Gastroesophageal sphincter (tissue), 3 donors: Measurements from ENCODE around the gene CYP8B1.
A peak's percentile ranks its signal among the peaks of the same experiment; 100 is the strongest.

Source experiments
- CTCF ChIP-seq, 4 experiments: fragments of 200-600 bp in 2 of 4; fragments of 450-650 bp in 2 of 4; sonication (generic) in 1 of 4; IDR thresholded peaks; one replicate each; pipeline ENCODE4 v1.5.1; 2017 to 2019; ENCODE audit warnings: antibody characterized with exemption in 4 of 4, mild to moderate bottlenecking in 2 of 4, moderate library complexity in 2 of 4
- POLR2A ChIP-seq, 2 donors: fragments of 450-650 bp; IDR thresholded peaks; one replicate each; pipeline ENCODE4 v1.6.1; 2017; ENCODE audit warnings: antibody characterized with exemption in 2 of 2, mild to moderate bottlenecking in 2 of 2, moderate library complexity in 1 of 2

- TF ChIP-seq CTCF (IDR thresholded peaks at IDR 0.05), result peak; percentile 75 to 96 (median 86)
- TF ChIP-seq POLR2A (IDR thresholded peaks at IDR 0.05), result no peak
Observed at GRCh38 chr3:42839616-42840015, 36.1 kb downstream of the CYP8B1 start.
